ENCODE measurements around the gene NUDT22.

The NUDT22 gene

GRCh38 chr11:64275841-64276240 lies 49.8 kb downstream of the NUDT22 start:
- no peak for DNase-seq (ENCODE audit: low read depth)

GRCh38 chr11:64276653-64277431 lies 50.8 kb downstream of the NUDT22 start:
- no peak for DNase-seq (ENCODE audit: low read depth)

- DNase-seq (ENCODE audit: low read depth), result no peak
Observed at GRCh38 chr11:64278576-64279190, 52.6 kb downstream of the NUDT22 start.
